Activated naive CD4-positive, alpha-beta T cell treated with anti-CD3 and anti-CD28 coated beads, Interleukin-2, amount 50 U/mL, for 72 hours (primary cell): ENCODE measurements around the gene KMT2C. TPM values are rescaled to one million over a fixed set of nuclear protein-coding genes. Genes with fewer than 3 reads are reported as not detected.
"Not testable (repeated sequence)": the region's sequence is repeated elsewhere in the genome, so short reads cannot be mapped to it uniquely, and the experiment has no call there.

Experiments used
- ATAC-seq, 2 donors: fragments of 150-1000 bp; cut with Tn5 transposase; 2 replicates each; pipeline ENCODE4 v1.10.0; 2021; ENCODE audit warnings: mild to moderate bottlenecking in 2 of 2, moderate library complexity in 2 of 2
- DNase-seq, 2 donors: peaks; one replicate each; pipeline ENCODE4 v3.0.0; 2021 to 2022; ENCODE audit warnings: low spot score in 2 of 2
- H3K27ac Mint-ChIP-seq, 2 donors: one replicate each; pipeline ENCODE4 v1.8.0; 2022; ENCODE audit warnings: mild to moderate bottlenecking in 2 of 2, mixed read lengths in 2 of 2
- H3K36me3 Mint-ChIP-seq, 2 donors: one replicate each; pipeline ENCODE4 v1.8.0; 2022; ENCODE audit warnings: mixed read lengths in 2 of 2
- H3K9me3 Mint-ChIP-seq, 2 donors: one replicate each; pipeline ENCODE4 v1.8.0; 2022; ENCODE audit warnings: mixed read lengths in 2 of 2
- total RNA-seq, 2 donors: library from RNA; stranded (reverse); gene quantifications; one replicate each; pipeline ENCODE4 v1.2.3, GENCODE V29; 2022

The KMT2C gene
- total RNA-seq, 2 donors from 2014 or later, result 65.7 to 69.1 TPM

- ATAC-seq, H3K27ac Mint-ChIP-seq, DNase-seq, H3K36me3 Mint-ChIP-seq, H3K9me3 Mint-ChIP-seq: not testable (repeated sequence)
Measured at GRCh38 chr7:152245417-152245816, 190.4 kb downstream of the KMT2C start.

DNA sequence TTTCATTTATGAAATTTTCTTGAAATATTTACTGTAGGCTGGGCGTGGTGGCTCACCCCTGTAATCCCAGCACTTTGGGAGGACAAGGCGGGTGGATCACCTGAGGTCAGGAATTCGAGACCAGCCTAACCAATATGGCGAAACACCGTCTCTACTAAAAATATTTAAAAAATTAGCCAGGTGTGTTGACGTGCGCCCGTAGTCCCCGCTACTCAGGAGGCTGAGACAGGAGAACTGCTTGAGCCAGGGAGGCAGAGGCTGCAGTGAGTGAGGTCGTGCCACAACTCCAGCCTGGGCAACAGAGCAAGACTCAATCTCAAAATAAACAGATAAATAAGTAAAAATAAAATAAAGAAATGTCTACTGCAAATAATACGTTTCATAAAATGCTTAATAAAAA lies 192.3 kb downstream of the KMT2C start:
- not testable (repeated sequence) for H3K27ac Mint-ChIP-seq, DNase-seq, ATAC-seq, H3K9me3 Mint-ChIP-seq, H3K36me3 Mint-ChIP-seq

GRCh38 chr7:152241301-152241700 lies 194.5 kb downstream of the KMT2C start:
- not testable (repeated sequence) for H3K9me3 Mint-ChIP-seq, ATAC-seq, H3K36me3 Mint-ChIP-seq

GRCh38 chr7:152236306-152236705 lies 199.5 kb downstream of the KMT2C start:
- H3K27ac Mint-ChIP-seq, result not testable (repeated sequence)

More at GRCh38 chr7:152241301-152241700, 194.5 kb downstream of the KMT2C start:
- H3K27ac Mint-ChIP-seq, DNase-seq: not testable (repeated sequence)

DNA sequence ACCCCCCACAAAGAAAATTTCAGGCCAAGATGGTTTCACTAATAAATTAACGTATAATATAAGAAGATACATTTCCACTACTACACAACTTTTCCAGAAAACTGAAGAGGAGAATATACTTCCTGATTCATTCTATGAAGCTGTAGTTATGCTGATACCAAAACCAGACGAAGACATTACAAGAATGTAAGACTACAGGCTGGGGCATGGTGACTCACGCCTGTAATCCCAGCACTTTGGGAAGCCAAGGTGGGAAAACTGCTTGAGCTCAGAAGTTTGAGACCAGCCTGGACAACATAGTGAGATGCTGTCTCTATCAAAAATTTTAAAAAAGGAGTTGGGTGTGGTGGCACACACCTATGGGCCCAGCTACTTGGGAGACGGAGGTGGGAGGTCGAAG lies 201.4 kb downstream of the KMT2C start:
- not testable (repeated sequence) for H3K36me3 Mint-ChIP-seq, DNase-seq, ATAC-seq, H3K9me3 Mint-ChIP-seq
- peak overlapping the region in 1 of 2 donors; percentile 32 for H3K27ac Mint-ChIP-seq

More at GRCh38 chr7:152236306-152236705, 199.5 kb downstream of the KMT2C start:
- not testable (repeated sequence) for ATAC-seq, H3K36me3 Mint-ChIP-seq, DNase-seq, H3K9me3 Mint-ChIP-seq

GRCh38 chr7:152231089-152231488 lies 204.7 kb downstream of the KMT2C start:
- H3K27ac Mint-ChIP-seq, result no peak overlapping the region
- no peaks in the 10 kb centered on the region for H3K36me3 Mint-ChIP-seq
- DNase-seq (no peak), ATAC-seq (no peak)
- no peaks in the 10 kb centered on the region for H3K9me3 Mint-ChIP-seq

DNA sequence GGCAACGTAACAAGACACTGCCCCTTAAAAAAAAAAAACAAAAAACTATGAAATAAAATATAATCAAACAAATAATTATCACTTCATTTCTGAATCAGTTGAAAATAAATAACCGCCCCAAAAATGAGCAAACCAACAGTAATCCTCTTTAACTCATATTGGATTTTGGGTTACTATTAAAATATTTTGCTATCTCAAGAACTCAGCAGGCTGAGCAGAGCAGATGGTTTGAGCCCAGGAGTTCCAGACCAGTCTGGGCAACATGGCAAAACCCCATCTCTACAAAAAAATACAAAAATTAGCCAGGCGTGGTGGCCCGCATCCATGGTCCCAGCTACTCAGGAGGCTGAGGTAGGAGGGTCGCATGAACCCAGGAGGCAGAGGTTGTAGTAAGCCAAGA lies 216.2 kb downstream of the KMT2C start:
- ATAC-seq, H3K9me3 Mint-ChIP-seq, DNase-seq, H3K36me3 Mint-ChIP-seq, H3K27ac Mint-ChIP-seq: not testable (repeated sequence)

DNA sequence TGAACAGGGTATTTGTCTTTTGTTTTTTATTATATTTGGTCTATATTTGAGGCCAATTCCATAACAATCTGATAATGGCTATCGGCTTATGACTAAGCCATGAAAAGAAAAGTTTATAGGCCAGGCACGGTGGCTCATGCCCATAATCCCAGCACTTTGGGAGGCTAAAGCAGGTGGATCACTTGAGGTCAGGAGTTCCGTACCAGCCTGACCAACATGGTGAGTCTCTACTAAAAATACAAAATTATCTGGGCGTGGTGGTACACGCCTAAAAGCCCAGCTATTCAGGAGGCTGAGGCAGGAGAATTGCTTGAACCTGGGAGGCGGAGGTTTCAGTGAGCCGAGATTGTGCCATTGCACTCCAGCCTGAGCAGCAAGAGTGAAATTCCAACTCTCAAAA lies 227.0 kb downstream of the KMT2C start:
- not testable (repeated sequence) for ATAC-seq

DNA sequence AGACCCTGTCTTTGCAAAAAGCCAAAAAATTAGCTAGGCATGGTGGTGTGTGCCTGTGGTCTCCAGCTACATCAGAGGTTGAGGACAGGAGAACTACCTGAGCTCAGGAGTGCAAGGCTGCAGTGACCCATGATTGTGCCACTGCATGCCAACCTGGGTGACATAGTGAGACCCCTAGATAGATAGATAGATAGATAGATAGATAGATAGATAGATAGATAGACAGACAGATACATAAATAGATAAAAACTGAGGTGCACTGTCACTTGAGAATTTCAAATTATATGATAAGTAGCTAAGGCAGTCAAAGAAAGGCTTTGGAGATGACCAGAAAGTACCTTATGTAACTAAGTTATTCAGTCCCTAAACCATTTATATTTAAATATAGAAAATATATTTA lies 231.4 kb downstream of the KMT2C start:
- DNase-seq, H3K36me3 Mint-ChIP-seq, H3K27ac Mint-ChIP-seq, H3K9me3 Mint-ChIP-seq, ATAC-seq: not testable (repeated sequence)

More for the DNA sequence above, 227.0 kb downstream of the KMT2C start:
- H3K36me3 Mint-ChIP-seq, H3K27ac Mint-ChIP-seq, H3K9me3 Mint-ChIP-seq, DNase-seq: not testable (repeated sequence)

- no peak overlapping the region for H3K27ac Mint-ChIP-seq
- DNase-seq, result no peak
- peaks cover 0 to 9% of the 10 kb centered on the region in 2 donors for H3K36me3 Mint-ChIP-seq
- no peak for ATAC-seq
- H3K9me3 Mint-ChIP-seq, result no peaks in the 10 kb centered on the region
Measured at GRCh38 chr7:152203095-152203494, 232.7 kb downstream of the KMT2C start.

GRCh38 chr7:152202056-152202455 lies 233.7 kb downstream of the KMT2C start:
- Mint-ChIP-seq H3K36me3 (peaks cover 0 to 14% of the 10 kb centered on the region in 2 donors), H3K27ac (peak overlapping the region in 1 of 2 donors; percentile 50), H3K9me3 (no peaks in the 10 kb centered on the region)
- DNase-seq (no peak), ATAC-seq (no peak)

GRCh38 chr7:152200395-152200794 lies 235.4 kb downstream of the KMT2C start:
- ATAC-seq (no peak), DNase-seq (no peak)
- no peaks in the 10 kb centered on the region for H3K9me3 Mint-ChIP-seq
- peak overlapping the region in 1 of 2 donors; percentile 44 for H3K27ac Mint-ChIP-seq
- peaks cover 0 to 23% of the 10 kb centered on the region in 2 donors for H3K36me3 Mint-ChIP-seq

GRCh38 chr7:152196391-152196790 lies 239.4 kb downstream of the KMT2C start:
- no peak for DNase-seq
- Mint-ChIP-seq H3K27ac (peak overlapping the region in 1 of 2 donors; percentile 4), H3K36me3 (peaks cover 6 to 23% of the 10 kb centered on the region in 2 donors), H3K9me3 (no peaks in the 10 kb centered on the region)
- ATAC-seq, result no peak

DNA sequence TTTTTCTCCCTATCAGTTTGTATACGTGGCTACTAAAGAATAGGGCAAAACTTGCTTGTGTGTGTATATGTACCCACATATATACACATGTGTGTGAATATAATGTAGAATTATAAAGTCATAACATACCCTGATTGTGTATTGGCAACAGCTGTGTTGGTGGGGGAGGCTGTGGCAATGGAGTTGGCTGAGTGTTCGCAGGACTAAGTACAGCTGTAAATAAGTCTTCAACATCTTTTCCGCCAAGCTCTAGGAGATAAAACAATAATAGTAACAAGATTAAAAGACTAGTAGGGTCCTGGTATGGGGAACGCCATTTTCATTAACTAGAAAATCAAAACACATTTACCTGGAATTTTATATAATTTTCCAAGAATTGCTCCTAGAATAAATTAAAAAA lies 241.9 kb downstream of the KMT2C start:
- H3K36me3 Mint-ChIP-seq, result peaks cover 6 to 22% of the 10 kb centered on the region in 2 donors
- H3K27ac Mint-ChIP-seq, result no peak overlapping the region
- DNase-seq (no peak), ATAC-seq (no peak)
- no peaks in the 10 kb centered on the region for H3K9me3 Mint-ChIP-seq

DNA sequence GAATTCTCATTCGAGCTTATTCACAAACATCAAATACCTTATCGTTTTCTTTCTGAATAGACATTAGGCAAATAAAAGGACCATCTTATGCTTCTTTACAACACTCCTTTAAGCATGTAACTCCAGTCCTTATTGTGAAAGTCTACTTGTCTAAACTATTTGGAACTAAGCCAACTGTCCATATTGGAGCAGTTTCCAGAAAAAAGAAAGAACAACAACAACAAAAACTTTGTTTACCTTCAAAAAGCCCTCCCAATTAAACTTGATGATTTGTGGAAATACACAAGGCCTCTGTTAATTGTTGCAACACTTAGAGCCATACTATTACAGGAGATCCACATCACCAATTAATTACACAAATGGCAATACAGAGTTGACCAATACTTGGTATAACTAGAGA lies 246.7 kb downstream of the KMT2C start:
- peaks cover 0 to 6% of the 10 kb centered on the region in 2 donors for H3K36me3 Mint-ChIP-seq
- H3K27ac Mint-ChIP-seq, result peak overlapping the region in 1 of 2 donors; percentile 39
- H3K9me3 Mint-ChIP-seq, result no peaks in the 10 kb centered on the region
- DNase-seq, result no peak
- no peak for ATAC-seq

DNA sequence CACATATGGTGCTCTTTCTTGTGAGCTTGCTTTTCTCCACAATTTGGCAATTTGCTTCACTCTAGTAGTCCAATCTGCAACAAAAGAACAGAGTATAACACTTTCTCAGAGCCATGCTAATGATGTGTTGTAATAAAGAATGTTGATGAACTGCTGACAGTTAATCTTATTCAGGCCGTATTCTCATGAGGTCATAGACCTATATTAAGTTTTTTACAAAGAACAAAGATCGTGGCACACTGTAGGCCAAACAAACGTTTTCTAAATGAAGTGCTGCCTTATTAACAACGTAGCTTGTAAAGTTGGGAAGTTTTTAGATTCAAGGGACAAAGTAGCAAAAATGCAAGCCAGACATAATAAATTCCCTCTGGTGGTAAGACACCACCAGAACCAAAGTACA lies 250.2 kb downstream of the KMT2C start:
- DNase-seq (no peak), ATAC-seq (no peak)
- Mint-ChIP-seq H3K9me3 (no peaks in the 10 kb centered on the region), H3K36me3 (peaks cover 16 to 20% of the 10 kb centered on the region in 2 donors), H3K27ac (no peak overlapping the region)

DNA sequence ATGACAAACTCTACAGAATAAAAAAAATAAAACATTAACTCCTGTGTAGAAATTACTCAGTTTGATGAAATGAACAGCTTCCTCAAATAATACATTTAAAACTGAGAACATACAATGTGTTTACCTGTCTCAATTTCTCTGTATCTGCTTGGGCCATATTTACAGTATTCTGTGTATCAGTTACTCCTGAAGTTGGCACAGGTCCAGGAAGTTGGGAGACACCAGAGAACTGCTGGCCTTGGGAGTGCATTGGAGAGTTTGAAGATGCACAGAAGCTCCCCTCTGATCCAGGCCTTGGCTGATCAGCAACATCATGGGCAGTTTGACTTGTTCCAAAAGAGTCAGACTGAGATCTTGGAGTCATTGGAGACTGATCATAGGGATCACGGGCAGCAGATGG lies 255.2 kb downstream of the KMT2C start:
- peak overlapping the region in 1 of 2 donors; percentile 14 for H3K27ac Mint-ChIP-seq
- H3K9me3 Mint-ChIP-seq, result no peaks in the 10 kb centered on the region
- ATAC-seq (no peak), DNase-seq (no peak)
- peaks cover 22 to 36% of the 10 kb centered on the region in 2 donors for H3K36me3 Mint-ChIP-seq

GRCh38 chr7:152180048-152180447 lies 255.8 kb downstream of the KMT2C start:
- DNase-seq (no peak), ATAC-seq (no peak)
- Mint-ChIP-seq H3K9me3 (no peaks in the 10 kb centered on the region), H3K36me3 (peaks cover 22 to 36% of the 10 kb centered on the region in 2 donors), H3K27ac (no peak overlapping the region)
